ENCODE results near the gene ZNRF1. TPM values are rescaled to one million over a fixed set of nuclear protein-coding genes. Genes with fewer than 3 reads are reported as not detected.

The ZNRF1 gene
- total and polyA plus RNA-seq, 2 of the 13 experiments (the other 11 are each of a cell fraction or from before 2014, with no cell fraction given) = 43.9 to 58.7 TPM

DNA sequence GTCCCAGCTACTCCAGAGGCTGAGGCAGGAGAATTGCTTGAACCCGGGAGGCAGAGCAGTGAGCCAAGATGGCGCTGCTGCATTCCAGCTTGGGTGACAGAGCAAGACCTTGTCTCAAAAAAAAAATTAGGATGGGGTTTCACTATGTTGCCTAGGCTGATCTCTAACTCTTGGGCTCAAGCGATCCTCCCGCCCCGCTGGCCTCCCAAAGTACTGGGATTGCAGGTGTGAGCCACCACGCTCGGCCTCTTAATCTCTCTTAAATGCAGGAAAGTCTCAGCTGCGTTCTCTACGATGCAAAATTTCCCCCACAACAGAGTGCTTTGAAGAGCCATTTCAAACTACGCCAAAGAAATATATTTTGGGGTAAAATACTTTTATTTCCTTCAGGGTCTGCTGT is 8.0 kb upstream of the ZNRF1 start (continued):
- TF ChIP-seq ZBTB33 (CRISPR knock-in tag; IDR thresholded peaks at IDR 0.05) (peak; percentile 11; the same call in 1 of the 2 replicates), ADNP (CRISPR knock-in tag; IDR thresholded peaks at IDR 0.05) (peak; percentile 53; the same call in 1 of the 2 replicates), ZBTB38 (CRISPR knock-in tag; IDR thresholded peaks at IDR 0.05) (peak; percentile 87), PRPF4 (IDR thresholded peaks at IDR 0.05; ENCODE audit: low read depth, low read length, poor library complexity, severe bottlenecking) (peak; percentile 72), HHEX (CRISPR knock-in tag; IDR thresholded peaks at IDR 0.05) (no peak), ZNF891 (CRISPR knock-in tag; IDR thresholded peaks at IDR 0.05) (no peak), ZNF407 (CRISPR knock-in tag; IDR thresholded peaks at IDR 0.05; ENCODE audit: not compliant biosample characterization) (no peak), ZNF782 (CRISPR knock-in tag; IDR thresholded peaks at IDR 0.05; ENCODE audit: borderline replicate concordance) (0 out of 2 replicates have a peak, but pooled peaks have one; percentile 74)
- TF ChIP-seq, protein P1, sequence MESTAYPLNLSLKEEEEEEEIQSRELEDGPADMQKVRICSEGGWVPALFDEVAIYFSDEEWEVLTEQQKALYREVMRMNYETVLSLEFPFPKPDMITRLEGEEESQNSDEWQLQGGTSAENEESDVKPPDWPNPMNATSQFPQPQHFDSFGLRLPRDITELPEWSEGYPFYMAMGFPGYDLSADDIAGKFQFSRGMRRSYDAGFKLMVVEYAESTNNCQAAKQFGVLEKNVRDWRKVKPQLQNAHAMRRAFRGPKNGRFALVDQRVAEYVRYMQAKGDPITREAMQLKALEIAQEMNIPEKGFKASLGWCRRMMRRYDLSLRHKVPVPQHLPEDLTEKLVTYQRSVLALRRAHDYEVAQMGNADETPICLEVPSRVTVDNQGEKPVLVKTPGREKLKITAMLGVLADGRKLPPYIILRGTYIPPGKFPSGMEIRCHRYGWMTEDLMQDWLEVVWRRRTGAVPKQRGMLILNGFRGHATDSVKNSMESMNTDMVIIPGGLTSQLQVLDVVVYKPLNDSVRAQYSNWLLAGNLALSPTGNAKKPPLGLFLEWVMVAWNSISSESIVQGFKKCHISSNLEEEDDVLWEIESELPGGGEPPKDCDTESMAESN (CRISPR knock-in tag; conservative IDR thresholded peaks at IDR 0.05) = 0 out of 2 replicates have a peak, but pooled peaks have one; percentile 12

Data from HepG2 (cell line).